Umbilical cord (tissue), 1 donor: ENCODE results near the gene APOL6. TPM values are rescaled to one million over a fixed set of nuclear protein-coding genes. Genes with fewer than 3 reads are reported as not detected.

ENCODE experiments used
- total RNA-seq: library from RNA; depleted of rRNA; stranded (reverse); fragments of >200 nt; gene quantifications from one replicate; pipeline ENCODE4 v1.2.3, GENCODE V29; 2014; ENCODE audit warnings: low replicate concordance; ENCODE audit not compliant: insufficient read depth

The APOL6 gene
- total RNA-seq, 1 donor from 2014 or later, result 12.8 TPM

Other genes with a start within 250 kb of the APOL6 start
- gene MCM5, start 248.3 kb upstream of the APOL6 start, total RNA-seq, result 16.4 TPM
- gene RASD2, start 107.6 kb upstream of the APOL6 start, total RNA-seq, result not detected
- gene MB, start 31.1 kb upstream of the APOL6 start, total RNA-seq, result 1.7 TPM
- not detected for gene APOL5, start 69.4 kb downstream of the APOL6 start, total RNA-seq